GM12873 (cell line): ENCODE results near the gene GPBAR1.

Experiments
- CTCF ChIP-seq: IDR thresholded peaks from 2 replicates; pipeline ENCODE4 v1.5.1; 2012; ENCODE audit warnings: low read depth, mild to moderate bottlenecking, moderate library complexity, low read length, control low read depth; ENCODE audit not compliant: insufficient read depth; ENCODE audit errors: missing control alignments

GPBAR1 gene

GRCh38 chr2:218274586-218274985 lies 13.8 kb downstream of the GPBAR1 start:
- no peak for TF ChIP-seq CTCF

- no peak for TF ChIP-seq CTCF
These were observed 14.7 kb downstream of the GPBAR1 start for GRCh38 chr2:218275371-218276072.

GRCh38 chr2:218276986-218277755 lies 16.4 kb downstream of the GPBAR1 start:
- no peak for TF ChIP-seq CTCF

GRCh38 chr2:218277921-218278320 lies 17.1 kb downstream of the GPBAR1 start:
- no peak for TF ChIP-seq CTCF

- no peak for TF ChIP-seq CTCF
These were observed 17.9 kb downstream of the GPBAR1 start for GRCh38 chr2:218278531-218279360.

- TF ChIP-seq CTCF: no peak
These were observed 19.6 kb downstream of the GPBAR1 start for GRCh38 chr2:218280260-218280870.
